Activated naive CD4-positive, alpha-beta T cell treated with anti-CD3 and anti-CD28 coated beads for 36 hours (primary cell): ENCODE data around the gene MAP4K4. TPM values are rescaled to one million over a fixed set of nuclear protein-coding genes. Genes with fewer than 3 reads are reported as not detected.

Experiments used
- CTCF ChIA-PET: fragments of 350-600 bp; sonication (Branson Sonifier 250); formaldehyde crosslinking; loops from one replicate; lab custom pipeline; 2021; ENCODE audit warnings: antibody characterized with exemption; lab: Charles Lee
- DNase-seq: peaks from one replicate; pipeline ENCODE4 v3.0.0-alpha.2; 2020
- H3K27ac Mint-ChIP-seq: one replicate; pipeline ENCODE4 v1.8.0; 2021; ENCODE audit warnings: mild to moderate bottlenecking, mixed read lengths
- H3K27me3 Mint-ChIP-seq: one replicate; pipeline ENCODE4 v1.8.0; 2021; ENCODE audit warnings: low read depth, mixed read lengths
- H3K36me3 Mint-ChIP-seq: one replicate; pipeline ENCODE4 v1.8.0; 2021; ENCODE audit warnings: low read depth, mixed read lengths
- H3K4me1 Mint-ChIP-seq: one replicate; pipeline ENCODE4 v1.8.0; 2021; ENCODE audit warnings: low read depth, mixed read lengths
- H3K4me3 Mint-ChIP-seq: one replicate; pipeline ENCODE4 v1.8.0; 2021; ENCODE audit warnings: mild to moderate bottlenecking, moderate library complexity, mixed read lengths
- H3K9me3 Mint-ChIP-seq: one replicate; pipeline ENCODE4 v1.8.0; 2021; ENCODE audit warnings: mixed read lengths
- intact Hi-C: fragments of 100-400 bp; cut with micrococcal nuclease; formaldehyde crosslinking; loops from one replicate; pipeline ENCODE4 v1.15.1; 2023
- total RNA-seq, 2 experiments: library from RNA; stranded (reverse); gene quantifications; one replicate each; pipeline ENCODE4 v1.2.3, GENCODE V29; 2021

MAP4K4 gene
- total RNA-seq, 2 experiments from 2014 or later: 126 to 131 TPM

GRCh38 chr2:101858910-101859309 lies 161.4 kb downstream of the MAP4K4 start:
- Mint-ChIP-seq H3K4me1 (peaks cover 10% of the 10 kb centered on the region), H3K27ac (no peak overlapping the region), H3K27me3 (no peaks in the 10 kb centered on the region), H3K36me3 (peaks cover 28% of the 10 kb centered on the region), H3K4me3 (no peak overlapping the region), H3K9me3 (no peaks in the 10 kb centered on the region)
- no peak for DNase-seq
- CTCF ChIA-PET: interaction anchor here (1.3 kb wide), 2 partner anchors 10 to 440 kb away, joined by 4 read pairs; no protein-coding TSS in a partner anchor
- intact Hi-C loops: no loop called here

- CTCF ChIA-PET: interaction anchor here (0.6 to 1.3 kb wide), 3 partner anchors 9 to 441 kb away, joined by 3 to 4 read pairs (median 4); no protein-coding TSS in a partner anchor
- no peaks in the 10 kb centered on the region for H3K9me3 Mint-ChIP-seq
- DNase-seq: no peak
- H3K27me3 Mint-ChIP-seq: no peaks in the 10 kb centered on the region
- H3K36me3 Mint-ChIP-seq: peaks cover 31% of the 10 kb centered on the region
- H3K27ac Mint-ChIP-seq: no peak overlapping the region
- H3K4me1 Mint-ChIP-seq: peaks cover 7% of the 10 kb centered on the region
- intact Hi-C loops: no loop called here
- no peak overlapping the region for H3K4me3 Mint-ChIP-seq
These were observed 162.1 kb downstream of the MAP4K4 start for GRCh38 chr2:101859604-101860003.

- Mint-ChIP-seq H3K27me3 (no peaks in the 10 kb centered on the region), H3K9me3 (no peaks in the 10 kb centered on the region), H3K36me3 (peaks cover 34% of the 10 kb centered on the region), H3K4me3 (no peak overlapping the region), H3K27ac (no peak overlapping the region), H3K4me1 (peaks cover 7% of the 10 kb centered on the region)
- DNase-seq: peak; percentile 24
- CTCF ChIA-PET: interaction anchor here (0.6 to 1.3 kb wide), 3 partner anchors 8 to 441 kb away, joined by 3 to 4 read pairs (median 4); no protein-coding TSS in a partner anchor
- intact Hi-C loops: no loop called here
These were observed 162.7 kb downstream of the MAP4K4 start for GRCh38 chr2:101860157-101860556.

- CTCF ChIA-PET: interaction anchor here (0.6 kb wide), 1 partner anchor 82 kb away, joined by 3 read pairs; no protein-coding TSS in a partner anchor
These were observed 163.3 kb downstream of the MAP4K4 start for GRCh38 chr2:101860782-101861181.

GRCh38 chr2:101861382-101861781 lies 163.9 kb downstream of the MAP4K4 start:
- Mint-ChIP-seq H3K27ac (no peak overlapping the region), H3K27me3 (no peaks in the 10 kb centered on the region), H3K4me3 (no peak overlapping the region), H3K36me3 (peaks cover 35% of the 10 kb centered on the region), H3K4me1 (peaks cover 7% of the 10 kb centered on the region), H3K9me3 (no peaks in the 10 kb centered on the region)
- intact Hi-C loops: no loop called here
- DNase-seq: no peak
- CTCF ChIA-PET: no interaction called here

More at GRCh38 chr2:101860782-101861181, 163.3 kb downstream of the MAP4K4 start:
- intact Hi-C loops: no loop called here
- Mint-ChIP-seq H3K9me3 (no peaks in the 10 kb centered on the region), H3K36me3 (peaks cover 34% of the 10 kb centered on the region), H3K4me3 (no peak overlapping the region), H3K27ac (peak overlapping the region; percentile 23), H3K4me1 (peaks cover 7% of the 10 kb centered on the region), H3K27me3 (no peaks in the 10 kb centered on the region)
- no peak for DNase-seq

GRCh38 chr2:101863534-101863933 lies 166.0 kb downstream of the MAP4K4 start:
- H3K27ac Mint-ChIP-seq: no peak overlapping the region
- CTCF ChIA-PET: interaction anchor here (0.6 kb wide), 1 partner anchor 138 kb away, joined by 4 read pairs; no protein-coding TSS in a partner anchor
- H3K27me3 Mint-ChIP-seq: no peaks in the 10 kb centered on the region
- peaks cover 51% of the 10 kb centered on the region for H3K36me3 Mint-ChIP-seq
- intact Hi-C loops: no loop called here
- no peak overlapping the region for H3K4me3 Mint-ChIP-seq
- no peaks in the 10 kb centered on the region for H3K9me3 Mint-ChIP-seq
- H3K4me1 Mint-ChIP-seq: peaks cover 1% of the 10 kb centered on the region
- no peak for DNase-seq

- Mint-ChIP-seq H3K4me1 (peaks cover 1% of the 10 kb centered on the region), H3K27me3 (no peaks in the 10 kb centered on the region), H3K9me3 (no peaks in the 10 kb centered on the region), H3K4me3 (no peak overlapping the region), H3K36me3 (peaks cover 54% of the 10 kb centered on the region), H3K27ac (no peak overlapping the region)
- intact Hi-C loops: no loop called here
- CTCF ChIA-PET: interaction anchor here (0.9 to 1.4 kb wide), 2 partner anchors 18 to 34 kb away, joined by 4 to 6 read pairs; no protein-coding TSS in a partner anchor
- DNase-seq: no peak
These were observed 166.9 kb downstream of the MAP4K4 start for GRCh38 chr2:101864426-101864825.

- Mint-ChIP-seq H3K4me1 (no peaks in the 10 kb centered on the region), H3K27ac (no peak overlapping the region), H3K36me3 (peaks cover 46% of the 10 kb centered on the region), H3K9me3 (no peaks in the 10 kb centered on the region), H3K4me3 (no peak overlapping the region), H3K27me3 (no peaks in the 10 kb centered on the region)
- CTCF ChIA-PET: interaction anchor here (0.6 to 1.5 kb wide), 2 partner anchors 9 to 36 kb away, joined by 3 to 4 read pairs; no protein-coding TSS in a partner anchor
- intact Hi-C loops: no loop called here
- DNase-seq: no peak
These were observed 171.0 kb downstream of the MAP4K4 start for GRCh38 chr2:101868525-101868924.

- no peaks in the 10 kb centered on the region for H3K4me1 Mint-ChIP-seq
- intact Hi-C loops: no loop called here
- CTCF ChIA-PET: interaction anchor here (0.6 kb wide), 1 partner anchor 13 kb away, joined by 3 read pairs; no protein-coding TSS in a partner anchor
- H3K27me3 Mint-ChIP-seq: no peaks in the 10 kb centered on the region
- peaks cover 46% of the 10 kb centered on the region for H3K36me3 Mint-ChIP-seq
- no peak for DNase-seq
- no peak overlapping the region for H3K27ac Mint-ChIP-seq
- H3K4me3 Mint-ChIP-seq: no peak overlapping the region
- H3K9me3 Mint-ChIP-seq: no peaks in the 10 kb centered on the region
These were observed 172.0 kb downstream of the MAP4K4 start for GRCh38 chr2:101869527-101869926.

- no peak for DNase-seq
- Mint-ChIP-seq H3K4me3 (no peak overlapping the region), H3K4me1 (no peaks in the 10 kb centered on the region), H3K27ac (no peak overlapping the region), H3K27me3 (no peaks in the 10 kb centered on the region), H3K36me3 (peaks cover 44% of the 10 kb centered on the region), H3K9me3 (no peaks in the 10 kb centered on the region)
- CTCF ChIA-PET: interaction anchor here (1.3 to 1.7 kb wide), 2 partner anchors 14 to 370 kb away, joined by 4 to 6 read pairs; no protein-coding TSS in a partner anchor
- intact Hi-C loops: no loop called here
These were observed 172.9 kb downstream of the MAP4K4 start for GRCh38 chr2:101870444-101870843.

- Mint-ChIP-seq H3K27me3 (no peaks in the 10 kb centered on the region), H3K9me3 (no peaks in the 10 kb centered on the region), H3K27ac (peak overlapping the region; percentile 48), H3K4me1 (no peaks in the 10 kb centered on the region), H3K4me3 (no peak overlapping the region), H3K36me3 (peaks cover 46% of the 10 kb centered on the region)
- CTCF ChIA-PET: interaction anchor here (1.3 to 1.7 kb wide), 2 partner anchors 13 to 369 kb away, joined by 4 to 6 read pairs; no protein-coding TSS in a partner anchor
- no peak for DNase-seq
- intact Hi-C loops: no loop called here
These were observed 174.0 kb downstream of the MAP4K4 start for GRCh38 chr2:101871480-101871879.

GRCh38 chr2:101872480-101872879 lies 175.0 kb downstream of the MAP4K4 start:
- no peak for DNase-seq
- no peak overlapping the region for H3K27ac Mint-ChIP-seq
- no peaks in the 10 kb centered on the region for H3K4me1 Mint-ChIP-seq
- peaks cover 46% of the 10 kb centered on the region for H3K36me3 Mint-ChIP-seq
- H3K4me3 Mint-ChIP-seq: no peak overlapping the region
- CTCF ChIA-PET: interaction anchor here (1.0 kb wide), 1 partner anchor 537 kb away, joined by 4 read pairs; no protein-coding TSS in a partner anchor
- intact Hi-C loops: no loop called here
- H3K9me3 Mint-ChIP-seq: no peaks in the 10 kb centered on the region
- H3K27me3 Mint-ChIP-seq: no peaks in the 10 kb centered on the region

GRCh38 chr2:101873543-101873942 lies 176.0 kb downstream of the MAP4K4 start:
- peaks cover 42% of the 10 kb centered on the region for H3K36me3 Mint-ChIP-seq
- no peaks in the 10 kb centered on the region for H3K4me1 Mint-ChIP-seq
- H3K27ac Mint-ChIP-seq: no peak overlapping the region
- no peaks in the 10 kb centered on the region for H3K9me3 Mint-ChIP-seq
- CTCF ChIA-PET: interaction anchor here (0.6 to 1.4 kb wide), 6 partner anchors 8 to 538 kb away, joined by 3 to 6 read pairs (median 4); no protein-coding TSS in a partner anchor
- DNase-seq: no peak
- H3K27me3 Mint-ChIP-seq: no peaks in the 10 kb centered on the region
- H3K4me3 Mint-ChIP-seq: no peak overlapping the region
- intact Hi-C loops: loop anchor here (1.0 kb wide), 1 partner anchor 454 kb away; no protein-coding TSS in a partner anchor
